Smooth muscle cell (in vitro differentiated cells): ENCODE results near the gene PGR. TPM values are rescaled to one million over a fixed set of nuclear protein-coding genes. Genes with fewer than 3 reads are reported as not detected.

Experiments used
- DNase-seq: peaks from one replicate; lab custom pipeline; 2025; ENCODE audit not compliant: unreplicated experiment; lab: John Stamatoyannopoulos, UW
- H2AFZ ChIP-seq: fragments of 200-600 bp; sonication (generic); 2 replicates; pipeline ENCODE4 v1.6.0; 2016; ENCODE audit warnings: antibody characterized with exemption, low read depth, mild to moderate bottlenecking
- H3F3A ChIP-seq: fragments of 200-600 bp; sonication (generic); 2 replicates; pipeline ENCODE4 v1.6.0; 2017; ENCODE audit warnings: antibody characterized with exemption, low read depth
- H3K27ac ChIP-seq: fragments of 200-600 bp; sonication (generic); 2 replicates; pipeline ENCODE4 v1.5.1; 2016; ENCODE audit warnings: low read depth, mild to moderate bottlenecking
- H3K27me3 ChIP-seq: fragments of 200-600 bp; sonication (generic); 2 replicates; pipeline ENCODE4 v1.6.1; 2016; ENCODE audit warnings: low read depth, mild to moderate bottlenecking
- H3K36me3 ChIP-seq: fragments of 200-600 bp; sonication (generic); 2 replicates; pipeline ENCODE4 v1.5.1; 2016; ENCODE audit warnings: low read depth
- H3K4me1 ChIP-seq: fragments of 200-600 bp; sonication (generic); 2 replicates; pipeline ENCODE4 v1.5.1; 2016; ENCODE audit warnings: low read depth
- H3K4me2 ChIP-seq: fragments of 200-600 bp; sonication (generic); 2 replicates; pipeline ENCODE4 v1.6.0; 2016; ENCODE audit warnings: mild to moderate bottlenecking
- H3K4me3 ChIP-seq: fragments of 200-600 bp; sonication (generic); 2 replicates; pipeline ENCODE4 v1.5.1; 2016; ENCODE audit warnings: mild to moderate bottlenecking
- H3K79me2 ChIP-seq: fragments of 200-600 bp; sonication (generic); 2 replicates; pipeline ENCODE4 v1.6.0; 2016; ENCODE audit warnings: low read depth, mild to moderate bottlenecking
- H3K9ac ChIP-seq: fragments of 200-600 bp; sonication (generic); 2 replicates; pipeline ENCODE4 v1.6.0; 2016; ENCODE audit warnings: low read depth
- H3K9me3 ChIP-seq: fragments of 200-600 bp; sonication (generic); replicated peaks from 2 replicates; pipeline ENCODE4 v1.5.1; 2016; ENCODE audit warnings: low read depth
- H4K20me1 ChIP-seq: fragments of 200-600 bp; sonication (generic); 2 replicates; pipeline ENCODE4 v1.6.0; 2016; ENCODE audit warnings: low read depth
- CTCF ChIP-seq: fragments of 200-600 bp; sonication (generic); IDR thresholded peaks from 2 replicates; pipeline ENCODE4 v1.5.1; 2017; ENCODE audit warnings: borderline replicate concordance, mild to moderate bottlenecking, antibody characterized with exemption; ENCODE audit not compliant: insufficient read depth, poor library complexity, severe bottlenecking
- WGBS: methylation state at CpG from one replicate; pipeline ENCODE4 v1.1.7; 2016; ENCODE audit warnings: low lambda C conversion rate; 5-methylcytosine and 5-hydroxymethylcytosine counted together
- polyA plus RNA-seq: library from polyadenylated mRNA; unstranded; fragments of >200 nt; fragmentation: Nextera tagmentation; extraction: Ambion mirVana; gene quantifications from 2 replicates; pipeline ENCODE4 v1.2.1, GENCODE V29; 2016
- total RNA-seq: library from RNA; depleted of rRNA; stranded (reverse); fragments of >200 nt; gene quantifications from 2 replicates; pipeline ENCODE4 v1.2.3, GENCODE V29; 2014

PGR gene
- total and polyA plus RNA-seq, 2 experiments from 2014 or later = 0.27 to 0.85 TPM

- 9% methylated on average over 18 of the region's 18 CpGs for WGBS
- Histone ChIP-seq H3K27ac (no peak overlapping the region), H3K36me3 (no peaks in the 10 kb centered on the region), H3K9me3 (no peaks in the 10 kb centered on the region), H3K4me1 (peaks cover 2% of the 10 kb centered on the region), H2AFZ (peak overlapping the region; percentile 85), H3F3A (no peaks in the 10 kb centered on the region), H4K20me1 (no peaks in the 10 kb centered on the region), H3K4me2 (peak overlapping the region; percentile 87), H3K79me2 (no peaks in the 10 kb centered on the region), H3K27me3 (peaks cover 89% of the 10 kb centered on the region), H3K4me3 (peak overlapping the region; percentile 62), H3K9ac (no peak overlapping the region)
- no peak for DNase-seq
- no peak for TF ChIP-seq CTCF
Measured at GRCh38 chr11:101126551-101127196, 2.9 kb downstream of the PGR start.

- Histone ChIP-seq H3K4me3 (no peak overlapping the region), H3K4me2 (no peak overlapping the region), H3K79me2 (no peaks in the 10 kb centered on the region), H3K27ac (no peak overlapping the region), H3K9ac (no peak overlapping the region), H3K27me3 (no peaks in the 10 kb centered on the region), H4K20me1 (no peaks in the 10 kb centered on the region), H3K36me3 (no peaks in the 10 kb centered on the region), H2AFZ (no peak overlapping the region), H3K4me1 (no peaks in the 10 kb centered on the region), H3K9me3 (no peaks in the 10 kb centered on the region), H3F3A (no peaks in the 10 kb centered on the region)
- 87% methylated on average over 4 of the region's 4 CpGs for WGBS
- DNase-seq = no peak
- TF ChIP-seq CTCF = no peak
Measured at GRCh38 chr11:101115671-101116160, 13.9 kb downstream of the PGR start.

GRCh38 chr11:101113540-101113939, 16.1 kb downstream of the PGR start:
- H3K9me3 ChIP-seq = no peaks in the 10 kb centered on the region
- H2AFZ ChIP-seq = no peak overlapping the region
- no peak for DNase-seq
- no peak overlapping the region for H3K4me3 ChIP-seq
- no peaks in the 10 kb centered on the region for H4K20me1 ChIP-seq
- 96% methylated on average over 2 of the region's 2 CpGs for WGBS
- H3K27ac ChIP-seq = no peak overlapping the region
- H3K36me3 ChIP-seq = no peaks in the 10 kb centered on the region
- H3K4me2 ChIP-seq = no peak overlapping the region
- H3K4me1 ChIP-seq = no peaks in the 10 kb centered on the region
- H3K9ac ChIP-seq = no peak overlapping the region
- no peaks in the 10 kb centered on the region for H3K79me2 ChIP-seq
- no peaks in the 10 kb centered on the region for H3K27me3 ChIP-seq
- H3F3A ChIP-seq = no peaks in the 10 kb centered on the region
- TF ChIP-seq CTCF = no peak

GRCh38 chr11:101104716-101105115, 24.9 kb downstream of the PGR start:
- H3K79me2 ChIP-seq = no peaks in the 10 kb centered on the region
- no peak overlapping the region for H3K4me3 ChIP-seq
- H3K27ac ChIP-seq = no peak overlapping the region
- no peak for DNase-seq
- no peaks in the 10 kb centered on the region for H3K27me3 ChIP-seq
- H3K4me2 ChIP-seq = no peak overlapping the region
- H3K4me1 ChIP-seq = no peaks in the 10 kb centered on the region
- no peaks in the 10 kb centered on the region for H3F3A ChIP-seq
- H3K9me3 ChIP-seq = no peaks in the 10 kb centered on the region
- H3K36me3 ChIP-seq = no peaks in the 10 kb centered on the region
- TF ChIP-seq CTCF = no peak
- H3K9ac ChIP-seq = no peak overlapping the region
- H2AFZ ChIP-seq = no peak overlapping the region
- no peaks in the 10 kb centered on the region for H4K20me1 ChIP-seq
